ENCODE data around the gene WIPF2. TPM values are rescaled to one million over a fixed set of nuclear protein-coding genes. Genes with fewer than 3 reads are reported as not detected.

The WIPF2 gene
- total RNA-seq, 1 donor from 2014 or later, result 5.3 TPM

GRCh38 chr17:40244255-40244654 lies 25.2 kb downstream of the WIPF2 start:
- FAIRE-seq, result no peak
- DNase-seq (ENCODE audit: low spot score in 2 of 2), result no peak

- FAIRE-seq, result no peak
Measured at GRCh38 chr17:40247926-40248495, 28.9 kb downstream of the WIPF2 start.

GRCh38 chr17:40248507-40248906 lies 29.4 kb downstream of the WIPF2 start:
- DNase-seq (ENCODE audit: low spot score in 2 of 2) (no peak), FAIRE-seq (no peak)

More at GRCh38 chr17:40247926-40248495, 28.9 kb downstream of the WIPF2 start:
- no peak for DNase-seq (ENCODE audit: low spot score in 2 of 2)

- no peak for FAIRE-seq
- DNase-seq (ENCODE audit: low spot score in 2 of 2), result peak in 1 of 2 donors; percentile 49
Measured at GRCh38 chr17:40251576-40251975, 32.5 kb downstream of the WIPF2 start.

GRCh38 chr17:40253565-40253964 lies 34.5 kb downstream of the WIPF2 start:
- no peak for DNase-seq (ENCODE audit: low spot score in 2 of 2)
- no peak for FAIRE-seq

- FAIRE-seq (no peak), DNase-seq (ENCODE audit: low spot score in 2 of 2) (no peak)
Measured at GRCh38 chr17:40259505-40259904, 40.4 kb downstream of the WIPF2 start.

- FAIRE-seq, result no peak
- no peak for DNase-seq (ENCODE audit: low spot score in 2 of 2)
Measured at GRCh38 chr17:40260528-40260927, 41.4 kb downstream of the WIPF2 start.

- no peak for FAIRE-seq
- no peak for DNase-seq (ENCODE audit: low spot score in 2 of 2)
Measured at GRCh38 chr17:40264458-40265185, 45.5 kb downstream of the WIPF2 start.

GRCh38 chr17:40265337-40265736 lies 46.2 kb downstream of the WIPF2 start:
- DNase-seq (ENCODE audit: low spot score in 2 of 2) (no peak), FAIRE-seq (no peak)

GRCh38 chr17:40266882-40267281 lies 47.8 kb downstream of the WIPF2 start:
- FAIRE-seq (no peak), DNase-seq (ENCODE audit: low spot score in 2 of 2) (peak in 1 of 2 donors; percentile 40)

GRCh38 chr17:40268141-40268712 lies 49.1 kb downstream of the WIPF2 start:
- DNase-seq (ENCODE audit: low spot score in 2 of 2) (no peak), FAIRE-seq (no peak)

GRCh38 chr17:40278414-40278813 lies 59.3 kb downstream of the WIPF2 start:
- no peak for DNase-seq (ENCODE audit: low spot score in 2 of 2)
- no peak for FAIRE-seq

GRCh38 chr17:40279402-40279801 lies 60.3 kb downstream of the WIPF2 start:
- DNase-seq (ENCODE audit: low spot score in 2 of 2) (no peak), FAIRE-seq (no peak)

- no peak for DNase-seq (ENCODE audit: low spot score in 2 of 2)
- FAIRE-seq, result no peak
Measured at GRCh38 chr17:40281663-40282062, 62.6 kb downstream of the WIPF2 start.

GRCh38 chr17:40283662-40284061 lies 64.6 kb downstream of the WIPF2 start:
- DNase-seq (ENCODE audit: low spot score in 2 of 2) (no peak), FAIRE-seq (no peak)

- FAIRE-seq, result no peak
- no peak for DNase-seq (ENCODE audit: low spot score in 2 of 2)
Measured at GRCh38 chr17:40284085-40284713, 65.1 kb downstream of the WIPF2 start.

- no peak for DNase-seq (ENCODE audit: low spot score in 2 of 2)
Measured at GRCh38 chr17:40286473-40286872, 67.4 kb downstream of the WIPF2 start.

GRCh38 chr17:40287159-40287493 lies 68.0 kb downstream of the WIPF2 start:
- DNase-seq (ENCODE audit: low spot score in 2 of 2), result no peak
- FAIRE-seq, result no peak

More at GRCh38 chr17:40286473-40286872, 67.4 kb downstream of the WIPF2 start:
- no peak for FAIRE-seq

GRCh38 chr17:40287494-40288369 lies 68.6 kb downstream of the WIPF2 start, which contains the start of gene CDC6:
Gene CDC6 (plus strand): TSS chr17:40287879. CDS start chr17:40289421, 1,542 bp downstream.
- DNase-seq (ENCODE audit: low spot score in 2 of 2), result peak; percentile 85 to 96
- FAIRE-seq, result peak; percentile 84

- FAIRE-seq, result no peak
- no peak for DNase-seq (ENCODE audit: low spot score in 2 of 2)
Measured at GRCh38 chr17:40290629-40291280, 71.7 kb downstream of the WIPF2 start.
